ENCODE data around the gene MAT2A. TPM values are rescaled to one million over a fixed set of nuclear protein-coding genes. Genes with fewer than 3 reads are reported as not detected.

MAT2A gene
- total and polyA plus RNA-seq, 9 of the 15 experiments (the other 6 are each of a cell fraction or from before 2014, with no cell fraction given): 130 to 1,027 (median 240) TPM

DNA sequence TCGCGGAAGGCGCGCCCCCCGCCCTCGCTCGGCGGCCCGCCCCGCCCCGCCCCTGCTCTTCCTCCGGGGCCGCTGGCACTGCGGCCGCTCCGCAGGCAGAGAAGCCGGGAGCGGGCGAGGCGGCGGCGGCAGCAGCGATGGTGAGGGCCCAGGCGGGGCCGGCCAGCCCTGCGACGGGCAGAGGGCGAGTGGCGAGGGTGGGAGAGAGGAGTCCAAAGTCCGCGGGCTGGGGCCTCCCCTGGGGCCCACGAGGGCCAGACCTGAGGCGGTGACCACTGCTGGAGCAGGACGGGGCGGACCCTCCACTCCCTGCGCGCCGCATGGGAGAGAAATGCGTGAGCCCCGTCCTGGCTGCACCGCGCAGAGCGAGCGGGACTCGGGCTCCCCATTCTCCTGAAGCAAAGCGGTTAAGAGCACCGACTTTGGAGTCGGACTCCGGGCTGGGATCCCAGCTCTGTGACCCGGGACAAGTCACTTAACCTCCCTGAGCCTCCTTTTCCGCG lies 45.4 kb downstream of the MAT2A start, which contains the start of gene VAMP5 (continued):
- TF ChIP-seq, protein P1, sequence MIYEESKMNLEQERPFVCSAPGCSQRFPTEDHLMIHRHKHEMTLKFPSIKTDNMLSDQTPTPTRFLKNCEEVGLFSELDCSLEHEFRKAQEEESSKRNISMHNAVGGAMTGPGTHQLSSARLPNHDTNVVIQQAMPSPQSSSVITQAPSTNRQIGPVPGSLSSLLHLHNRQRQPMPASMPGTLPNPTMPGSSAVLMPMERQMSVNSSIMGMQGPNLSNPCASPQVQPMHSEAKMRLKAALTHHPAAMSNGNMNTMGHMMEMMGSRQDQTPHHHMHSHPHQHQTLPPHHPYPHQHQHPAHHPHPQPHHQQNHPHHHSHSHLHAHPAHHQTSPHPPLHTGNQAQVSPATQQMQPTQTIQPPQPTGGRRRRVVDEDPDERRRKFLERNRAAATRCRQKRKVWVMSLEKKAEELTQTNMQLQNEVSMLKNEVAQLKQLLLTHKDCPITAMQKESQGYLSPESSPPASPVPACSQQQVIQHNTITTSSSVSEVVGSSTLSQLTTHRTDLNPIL (CRISPR knock-in tag; IDR thresholded peaks at IDR 0.05): no peak
- TF ChIP-seq, protein P2, sequence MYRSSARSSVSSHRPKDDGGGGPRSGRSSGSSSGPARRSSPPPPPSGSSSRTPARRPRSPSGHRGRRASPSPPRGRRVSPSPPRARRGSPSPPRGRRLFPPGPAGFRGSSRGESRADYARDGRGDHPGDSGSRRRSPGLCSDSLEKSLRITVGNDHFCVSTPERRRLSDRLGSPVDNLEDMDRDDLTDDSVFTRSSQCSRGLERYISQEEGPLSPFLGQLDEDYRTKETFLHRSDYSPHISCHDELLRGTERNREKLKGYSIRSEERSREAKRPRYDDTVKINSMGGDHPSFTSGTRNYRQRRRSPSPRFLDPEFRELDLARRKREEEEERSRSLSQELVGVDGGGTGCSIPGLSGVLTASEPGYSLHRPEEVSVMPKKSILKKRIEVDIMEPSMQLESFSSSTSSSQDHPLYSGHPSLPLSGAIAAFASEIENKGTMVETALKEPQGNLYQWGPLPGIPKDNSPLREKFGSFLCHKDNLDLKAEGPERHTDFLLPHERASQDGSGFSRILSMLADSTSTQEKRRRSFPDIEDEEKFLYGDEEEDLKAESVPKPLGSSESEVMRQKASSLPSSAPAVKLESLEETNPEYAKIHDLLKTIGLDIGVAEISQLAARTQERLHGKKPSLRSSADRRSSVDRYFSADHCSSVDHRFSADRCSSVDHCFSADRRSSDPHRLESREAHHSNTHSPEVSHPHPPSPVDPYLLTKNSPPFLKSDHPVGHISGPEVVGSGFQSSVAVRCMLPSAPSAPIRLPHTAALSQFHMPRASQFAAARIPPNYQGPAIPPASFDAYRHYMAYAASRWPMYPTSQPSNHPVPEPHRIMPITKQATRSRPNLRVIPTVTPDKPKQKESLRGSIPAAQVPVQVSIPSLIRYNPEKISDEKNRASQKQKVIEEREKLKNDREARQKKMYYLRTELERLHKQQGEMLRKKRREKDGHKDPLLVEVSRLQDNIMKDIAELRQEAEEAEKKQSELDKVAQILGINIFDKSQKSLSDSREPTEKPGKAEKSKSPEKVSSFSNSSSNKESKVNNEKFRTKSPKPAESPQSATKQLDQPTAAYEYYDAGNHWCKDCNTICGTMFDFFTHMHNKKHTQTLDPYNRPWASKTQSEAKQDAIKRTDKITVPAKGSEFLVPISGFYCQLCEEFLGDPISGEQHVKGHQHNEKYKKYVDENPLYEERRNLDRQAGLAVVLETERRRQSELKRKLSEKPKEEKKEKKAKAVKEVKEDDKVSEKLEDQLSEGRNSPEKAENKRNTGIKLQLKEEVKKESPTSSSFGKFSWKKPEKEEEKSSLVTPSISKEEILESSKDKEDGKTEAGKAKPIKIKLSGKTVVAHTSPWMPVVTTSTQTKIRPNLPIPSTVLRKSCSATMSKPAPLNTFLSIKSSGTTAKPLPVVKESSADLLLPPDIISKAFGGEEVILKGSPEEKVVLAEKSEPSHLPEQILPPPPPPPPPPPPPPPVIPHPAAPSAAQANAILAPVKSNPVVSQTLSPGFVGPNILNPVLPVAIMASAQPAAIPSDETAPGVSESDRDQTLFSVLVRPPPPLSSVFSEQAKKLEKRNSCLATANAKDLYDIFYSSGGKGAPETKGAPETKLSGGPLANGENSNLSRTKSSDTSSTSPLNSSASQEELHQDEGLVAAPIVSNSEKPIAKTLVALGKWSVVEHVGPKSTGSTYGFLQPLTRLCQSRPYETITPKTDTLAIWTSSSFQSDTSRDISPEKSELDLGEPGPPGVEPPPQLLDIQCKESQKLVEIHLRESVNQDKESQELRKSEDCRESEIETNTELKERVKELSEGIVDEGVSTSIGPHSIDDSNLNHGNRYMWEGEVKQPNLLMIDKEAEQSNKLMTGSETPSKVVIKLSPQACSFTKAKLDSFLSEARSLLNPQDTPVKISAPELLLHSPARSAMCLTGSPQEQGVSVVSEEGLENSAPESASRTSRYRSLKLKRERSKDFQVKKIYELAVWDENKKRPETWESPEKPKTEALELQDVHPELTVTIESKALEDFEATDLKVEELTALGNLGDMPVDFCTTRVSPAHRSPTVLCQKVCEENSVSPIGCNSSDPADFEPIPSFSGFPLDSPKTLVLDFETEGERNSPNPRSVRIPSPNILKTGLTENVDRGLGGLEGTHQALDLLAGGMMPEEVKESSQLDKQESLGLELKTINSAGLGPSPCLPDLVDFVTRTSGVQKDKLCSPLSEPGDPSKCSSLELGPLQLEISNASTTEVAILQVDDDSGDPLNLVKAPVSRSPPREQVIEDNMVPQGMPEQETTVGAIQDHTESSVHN (IDR thresholded peaks at IDR 0.05; ENCODE audit: borderline replicate concordance in 1 of 2, low read depth in 1 of 2): no peak
- TF ChIP-seq, protein P3, sequence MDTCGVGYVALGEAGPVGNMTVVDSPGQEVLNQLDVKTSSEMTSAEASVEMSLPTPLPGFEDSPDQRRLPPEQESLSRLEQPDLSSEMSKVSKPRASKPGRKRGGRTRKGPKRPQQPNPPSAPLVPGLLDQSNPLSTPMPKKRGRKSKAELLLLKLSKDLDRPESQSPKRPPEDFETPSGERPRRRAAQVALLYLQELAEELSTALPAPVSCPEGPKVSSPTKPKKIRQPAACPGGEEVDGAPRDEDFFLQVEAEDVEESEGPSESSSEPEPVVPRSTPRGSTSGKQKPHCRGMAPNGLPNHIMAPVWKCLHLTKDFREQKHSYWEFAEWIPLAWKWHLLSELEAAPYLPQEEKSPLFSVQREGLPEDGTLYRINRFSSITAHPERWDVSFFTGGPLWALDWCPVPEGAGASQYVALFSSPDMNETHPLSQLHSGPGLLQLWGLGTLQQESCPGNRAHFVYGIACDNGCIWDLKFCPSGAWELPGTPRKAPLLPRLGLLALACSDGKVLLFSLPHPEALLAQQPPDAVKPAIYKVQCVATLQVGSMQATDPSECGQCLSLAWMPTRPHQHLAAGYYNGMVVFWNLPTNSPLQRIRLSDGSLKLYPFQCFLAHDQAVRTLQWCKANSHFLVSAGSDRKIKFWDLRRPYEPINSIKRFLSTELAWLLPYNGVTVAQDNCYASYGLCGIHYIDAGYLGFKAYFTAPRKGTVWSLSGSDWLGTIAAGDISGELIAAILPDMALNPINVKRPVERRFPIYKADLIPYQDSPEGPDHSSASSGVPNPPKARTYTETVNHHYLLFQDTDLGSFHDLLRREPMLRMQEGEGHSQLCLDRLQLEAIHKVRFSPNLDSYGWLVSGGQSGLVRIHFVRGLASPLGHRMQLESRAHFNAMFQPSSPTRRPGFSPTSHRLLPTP (IDR thresholded peaks at IDR 0.05; ENCODE audit: borderline replicate concordance, extremely low read depth, insufficient read length): no peak
- TF ChIP-seq HMGN3 (IDR thresholded peaks at IDR 0.05; ENCODE audit: borderline replicate concordance, extremely low read depth, insufficient read length, low read depth, low read length) (no peak), NR2C2 (CRISPR knock-in tag; IDR thresholded peaks at IDR 0.05) (no peak), NR2C2 (tag; IDR thresholded peaks at IDR 0.05) (no peak), ZBTB8A (IDR thresholded peaks at IDR 0.05; ENCODE audit: partially characterized antibody) (no peak)

All from K562 (cell line).